Measurements from ENCODE around the gene KLF16. TPM values are rescaled to one million over a fixed set of nuclear protein-coding genes. Genes with fewer than 3 reads are reported as not detected.

The KLF16 gene
- total RNA-seq, 6 experiments from 2014 or later, result 37.7 to 48.3 (median 41.6) TPM

GRCh38 chr19:1856698-1857603, 6.4 kb downstream of the KLF16 start:
- no peaks in the 10 kb centered on the region for H3K9me3 Mint-ChIP-seq
- peaks cover 2% of the 10 kb centered on the region; the same call in 1 of the 2 replicates for H3K36me3 Mint-ChIP-seq (ENCODE audit: low read depth)
- peak overlapping the region; percentile 77 for H3K4me3 Mint-ChIP-seq
- peak; percentile 78 for DNase-seq
- H3K27ac Mint-ChIP-seq, result peak overlapping the region; percentile 88
- TF ChIP-seq CTCF (IDR thresholded peaks at IDR 0.05), result no peak
- H3K27me3 Mint-ChIP-seq (ENCODE audit: insufficient read depth), result no peaks in the 10 kb centered on the region; the same call in 1 of the 2 replicates
- H3K4me1 Mint-ChIP-seq (ENCODE audit: low read depth), result peaks cover 36% of the 10 kb centered on the region

DNA sequence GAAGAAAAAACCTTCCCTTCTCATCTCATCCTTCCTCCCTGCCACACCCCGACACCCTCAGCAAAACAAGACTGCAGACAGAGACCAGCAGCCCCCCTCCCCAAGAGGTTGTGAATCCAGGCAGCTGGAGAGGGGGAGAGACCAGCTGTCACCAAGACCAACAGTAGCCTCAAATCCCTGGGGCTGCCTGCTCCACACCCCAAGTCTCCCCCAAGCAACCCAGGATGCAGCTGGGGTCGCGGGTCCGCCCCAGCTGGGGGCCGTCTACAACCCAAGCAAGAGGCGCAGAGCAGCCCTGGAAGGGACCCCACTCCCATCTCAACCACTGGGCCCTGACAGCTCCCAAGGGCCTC, 7.1 kb downstream of the KLF16 start:
- Mint-ChIP-seq H3K27me3 (ENCODE audit: insufficient read depth) (no peaks in the 10 kb centered on the region; the same call in 1 of the 2 replicates), H3K27ac (peak overlapping the region; percentile 88), H3K36me3 (ENCODE audit: low read depth) (no peaks in the 10 kb centered on the region; the same call in 1 of the 2 replicates), H3K4me3 (peak overlapping the region; percentile 77), H3K4me1 (ENCODE audit: low read depth) (peaks cover 30% of the 10 kb centered on the region), H3K9me3 (no peaks in the 10 kb centered on the region)
- TF ChIP-seq CTCF (IDR thresholded peaks at IDR 0.05), result no peak
- no peak for DNase-seq

- DNase-seq, result no peak
- Mint-ChIP-seq H3K9me3 (no peaks in the 10 kb centered on the region), H3K4me3 (peak overlapping the region; percentile 77), H3K27me3 (ENCODE audit: insufficient read depth) (no peaks in the 10 kb centered on the region; the same call in 1 of the 2 replicates), H3K4me1 (ENCODE audit: low read depth) (peaks cover 25% of the 10 kb centered on the region), H3K36me3 (ENCODE audit: low read depth) (no peaks in the 10 kb centered on the region; the same call in 1 of the 2 replicates), H3K27ac (peak overlapping the region; percentile 88)
- no peak for TF ChIP-seq CTCF (IDR thresholded peaks at IDR 0.05)
Observed at GRCh38 chr19:1855828-1856255, 7.5 kb downstream of the KLF16 start.

DNA sequence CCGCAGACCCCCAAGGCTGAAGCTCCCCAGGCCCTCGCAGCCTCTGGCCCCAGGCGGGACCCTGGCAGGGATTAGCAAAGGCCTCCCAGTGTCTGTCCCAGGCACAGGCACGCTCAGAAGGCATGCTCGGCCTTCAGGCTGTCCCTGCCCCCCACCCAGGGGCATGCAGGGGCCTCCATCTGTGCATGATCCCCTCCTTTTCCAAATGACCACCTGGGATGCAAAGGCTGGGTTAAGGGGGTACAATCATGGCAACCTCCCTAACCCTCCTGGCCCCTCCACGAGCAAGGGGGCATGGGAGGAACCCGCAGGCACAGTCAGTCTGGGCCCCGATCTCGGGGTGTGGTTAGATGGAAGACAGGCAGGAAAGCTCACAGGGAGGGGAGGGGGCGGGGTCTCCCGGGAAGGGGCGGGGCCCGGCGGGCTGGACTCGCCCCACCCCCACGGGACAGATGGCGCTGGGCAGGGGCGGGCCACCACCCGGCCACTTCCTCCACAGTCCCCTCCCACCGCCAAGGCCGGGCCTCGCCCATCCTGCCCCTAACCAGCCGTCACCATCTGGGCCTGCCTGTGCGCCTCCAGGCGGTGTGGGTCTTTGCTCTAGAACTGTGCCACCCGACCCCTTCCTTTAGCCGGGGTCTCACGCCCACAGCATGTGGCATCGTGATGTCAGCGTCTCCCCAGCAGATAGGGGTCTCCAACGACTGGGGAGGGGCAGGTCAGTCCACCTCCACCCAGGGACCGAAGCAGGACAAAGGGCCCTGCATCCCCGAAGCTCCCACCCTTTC, 8.1 kb downstream of the KLF16 start:
- Mint-ChIP-seq H3K9me3 (no peaks in the 10 kb centered on the region), H3K4me1 (ENCODE audit: low read depth) (peaks cover 25% of the 10 kb centered on the region), H3K27me3 (ENCODE audit: insufficient read depth) (no peaks in the 10 kb centered on the region; the same call in 1 of the 2 replicates), H3K4me3 (peak overlapping the region; percentile 77), H3K36me3 (ENCODE audit: low read depth) (peaks cover under 1% of the 10 kb centered on the region; the same call in 1 of the 2 replicates), H3K27ac (peak overlapping the region; percentile 88)
- DNase-seq, result peak; percentile 80
- TF ChIP-seq CTCF (IDR thresholded peaks at IDR 0.05), result no peak

DNA sequence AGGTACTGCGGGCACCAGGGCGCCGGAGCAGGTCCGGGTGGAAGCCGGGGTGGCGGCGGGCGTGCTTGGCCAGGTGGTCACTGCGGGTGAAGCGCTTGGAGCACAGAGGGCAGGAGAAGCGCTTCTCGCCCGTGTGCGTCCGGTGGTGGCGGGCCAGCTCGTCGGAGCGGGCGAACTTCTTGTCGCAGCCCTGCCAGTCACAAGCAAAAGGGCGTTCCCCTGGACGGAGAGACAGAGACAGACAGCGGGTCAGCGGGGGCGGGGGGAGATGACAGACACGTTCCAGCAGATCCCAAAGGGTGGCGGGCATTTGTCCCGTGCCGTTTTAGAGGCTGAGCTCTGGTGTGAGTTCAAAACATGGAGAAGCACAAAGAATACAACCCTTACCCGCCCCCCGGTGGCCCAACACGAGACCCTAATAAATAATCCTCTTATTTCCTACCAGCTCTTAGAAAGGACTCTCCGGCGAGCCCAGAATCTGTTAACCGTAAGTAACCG, 8.8 kb downstream of the KLF16 start:
- Mint-ChIP-seq H3K9me3 (no peaks in the 10 kb centered on the region), H3K27ac (peak overlapping the region; percentile 75), H3K4me3 (peak overlapping the region; percentile 71), H3K4me1 (ENCODE audit: low read depth) (peaks cover 30% of the 10 kb centered on the region), H3K36me3 (ENCODE audit: low read depth) (peaks cover 4% of the 10 kb centered on the region; the same call in 1 of the 2 replicates), H3K27me3 (ENCODE audit: insufficient read depth) (no peaks in the 10 kb centered on the region; the same call in 1 of the 2 replicates)
- no peak for TF ChIP-seq CTCF (IDR thresholded peaks at IDR 0.05)
- DNase-seq, result no peak

Measured in HFFc6 (cell line).